SK-N-SH treated with all-trans-retinoic acid at 6 μM for 48 hours (cell line): ENCODE measurements around the gene LAMB4.
A peak's percentile ranks its signal among the peaks of the same experiment; 100 is the strongest.

Experiments used
- ATAC-seq: fragments of 200-7000 bp; cut with Tn5 transposase; 3 replicates; pipeline ENCODE4 v1.9.1; 2020; ENCODE audit warnings: mild to moderate bottlenecking, moderate library complexity
- ARNTL ChIP-seq: fragments of 450-650 bp; formaldehyde crosslinking; IDR thresholded peaks from 2 replicates; pipeline ENCODE4 v1.5.0; 2020; ENCODE audit warnings: low read depth, mild to moderate bottlenecking, moderate library complexity, borderline replicate concordance
- BACH2 ChIP-seq: fragments of 250-450 bp; sonication (Bioruptor Pico); IDR thresholded peaks from 2 replicates; pipeline ENCODE4 v1.9.0; 2021; ENCODE audit warnings: mild to moderate bottlenecking, borderline replicate concordance
- CREB5 ChIP-seq: fragments of 250-450 bp; sonication (Bioruptor Pico); IDR thresholded peaks from 2 replicates; pipeline ENCODE4 v1.5.1; 2020; ENCODE audit warnings: low read depth, mild to moderate bottlenecking, moderate library complexity
- CSRNP3 ChIP-seq: fragments of 250-450 bp; sonication (Bioruptor Pico); IDR thresholded peaks from 2 replicates; pipeline ENCODE4 v1.5.1; 2021; ENCODE audit warnings: mild to moderate bottlenecking, moderate library complexity
- ESRRG ChIP-seq: fragments of 250-450 bp; sonication (Bioruptor Pico); IDR thresholded peaks from 2 replicates; pipeline ENCODE4 v1.6.1; 2021; ENCODE audit warnings: mild to moderate bottlenecking
- GLIS3 ChIP-seq: fragments of 250-450 bp; sonication (Bioruptor Pico); IDR thresholded peaks from 2 replicates; pipeline ENCODE4 v1.5.0; 2020; ENCODE audit warnings: mild to moderate bottlenecking, moderate library complexity
- ISL1 ChIP-seq: fragments of 250-450 bp; sonication (Bioruptor Pico); IDR thresholded peaks from 2 replicates; pipeline ENCODE4 v2.1.2; 2022; ENCODE audit warnings: mild to moderate bottlenecking, moderate library complexity
- OSR1 ChIP-seq: fragments of 250-450 bp; sonication (Bioruptor Pico); IDR thresholded peaks from 2 replicates; pipeline ENCODE4 v1.8.0; 2022; ENCODE audit warnings: moderate library complexity, mild to moderate bottlenecking, inconsistent platforms
- PATZ1 ChIP-seq: fragments of 250-450 bp; sonication (Bioruptor Pico); IDR thresholded peaks from 2 replicates; pipeline ENCODE4 v1.8.0; 2020; ENCODE audit warnings: mild to moderate bottlenecking, moderate library complexity, borderline replicate concordance
- PPARA ChIP-seq: fragments of 250-450 bp; sonication (Bioruptor Pico); IDR thresholded peaks from 2 replicates; pipeline ENCODE4 v1.5.0; 2020; ENCODE audit warnings: mild to moderate bottlenecking, borderline replicate concordance
- SNAI2 ChIP-seq: fragments of 250-450 bp; sonication (Bioruptor Pico); IDR thresholded peaks from 2 replicates; pipeline ENCODE4 v1.5.0; 2020; ENCODE audit warnings: mild to moderate bottlenecking, moderate library complexity
- TCF4 ChIP-seq: fragments of 250-450 bp; sonication (Bioruptor Pico); IDR thresholded peaks from 2 replicates; pipeline ENCODE4 v1.8.0; 2021; ENCODE audit warnings: mild to moderate bottlenecking, moderate library complexity, borderline replicate concordance
- TOX ChIP-seq: fragments of 250-450 bp; sonication (Bioruptor Pico); IDR thresholded peaks from 2 replicates; pipeline ENCODE4 v1.8.0; 2021; ENCODE audit warnings: mild to moderate bottlenecking, moderate library complexity, borderline replicate concordance
- TSHZ2 ChIP-seq: fragments of 250-450 bp; sonication (Bioruptor Pico); IDR thresholded peaks from 2 replicates; pipeline ENCODE4 v1.5.0; 2020; ENCODE audit warnings: mild to moderate bottlenecking, moderate library complexity
- ZC3H10 ChIP-seq: fragments of 250-450 bp; sonication (Bioruptor Pico); IDR thresholded peaks from 2 replicates; pipeline ENCODE4 v1.5.1; 2021; ENCODE audit warnings: mild to moderate bottlenecking, moderate library complexity
- ZFP3 ChIP-seq: fragments of 250-450 bp; sonication (Bioruptor Pico); IDR thresholded peaks from 2 replicates; pipeline ENCODE4 v1.5.0; 2020; ENCODE audit warnings: mild to moderate bottlenecking, moderate library complexity
- ZFP30 ChIP-seq: fragments of 450-650 bp; formaldehyde crosslinking; IDR thresholded peaks from 2 replicates; pipeline ENCODE4 v1.5.0; 2022; ENCODE audit warnings: mild to moderate bottlenecking, moderate library complexity
- ZNF565 ChIP-seq: fragments of 450-650 bp; formaldehyde crosslinking; conservative IDR thresholded peaks from 2 replicates; pipeline ENCODE4 v1.5.0; 2020; ENCODE audit warnings: low read depth, mild to moderate bottlenecking, moderate library complexity
- ZNF70 ChIP-seq: fragments of 450-650 bp; formaldehyde crosslinking; IDR thresholded peaks from 2 replicates; pipeline ENCODE4 v1.5.0; 2020; ENCODE audit warnings: mild to moderate bottlenecking, moderate library complexity
- ZNF8 ChIP-seq: fragments of 450-650 bp; formaldehyde crosslinking; IDR thresholded peaks from 2 replicates; pipeline ENCODE4 v1.5.0; 2020; ENCODE audit warnings: mild to moderate bottlenecking, moderate library complexity

LAMB4 gene

GRCh38 chr7:108149119-108149518, 19.0 kb upstream of the LAMB4 start (continued):
- no peak for TF ChIP-seq OSR1

GRCh38 chr7:108147031-108147563, 16.9 kb upstream of the LAMB4 start:
- no peak for ATAC-seq
- TF ChIP-seq ESRRG, result no peak
- no peak for TF ChIP-seq TSHZ2
- no peak for TF ChIP-seq ZNF8 (CRISPR knock-in tag)
- no peak for TF ChIP-seq ZFP30 (CRISPR knock-in tag)
- TF ChIP-seq, all 23 proteins: peak for 0

- peak; percentile 91 for ATAC-seq
- TF ChIP-seq ZNF70 (no peak), CSRNP3 (CRISPR knock-in tag) (no peak), SNAI2 (CRISPR knock-in tag) (no peak), ZNF565 (CRISPR knock-in tag) (no peak), TCF4 (CRISPR knock-in tag) (no peak), PATZ1 (CRISPR knock-in tag) (no peak), ARNTL (CRISPR knock-in tag) (no peak), PPARA (CRISPR knock-in tag) (no peak), ZFP3 (CRISPR knock-in tag) (no peak), TOX (CRISPR knock-in tag) (no peak), ZNF8 (CRISPR knock-in tag) (no peak), ESRRG (no peak), ZC3H10 (no peak), CREB5 (CRISPR knock-in tag) (no peak), BACH2 (CRISPR knock-in tag) (no peak), ZFP30 (CRISPR knock-in tag) (no peak), GLIS3 (CRISPR knock-in tag) (no peak), ISL1 (CRISPR knock-in tag) (no peak), TSHZ2 (no peak), OSR1 (no peak)
These were observed 16.1 kb upstream of the LAMB4 start for GRCh38 chr7:108146070-108146842.
